ENCODE data around the gene PLA2R1.

PLA2R1 gene

GRCh38 chr2:160033732-160034392, 28.6 kb downstream of the PLA2R1 start:
- no peak for DNase-seq (ENCODE audit: low read depth)

- no peak for DNase-seq (ENCODE audit: low read depth)
These were observed 33.2 kb downstream of the PLA2R1 start for GRCh38 chr2:160029270-160029628.

- DNase-seq (ENCODE audit: low read depth) = no peak
These were observed 33.8 kb downstream of the PLA2R1 start for GRCh38 chr2:160028431-160029269.

GRCh38 chr2:160022162-160022561, 40.3 kb downstream of the PLA2R1 start:
- no peak for DNase-seq (ENCODE audit: low read depth)

GRCh38 chr2:160019374-160020090, 42.9 kb downstream of the PLA2R1 start:
- no peak for DNase-seq (ENCODE audit: low read depth)

- DNase-seq (ENCODE audit: low read depth) = no peak
These were observed 46.7 kb downstream of the PLA2R1 start for GRCh38 chr2:160015746-160016145.

- DNase-seq (ENCODE audit: low read depth) = no peak
These were observed 48.2 kb downstream of the PLA2R1 start for GRCh38 chr2:160014227-160014626.

GRCh38 chr2:160010361-160011145, 51.9 kb downstream of the PLA2R1 start:
- DNase-seq (ENCODE audit: low read depth) = no peak

- DNase-seq (ENCODE audit: low read depth) = no peak
These were observed 55.3 kb downstream of the PLA2R1 start for GRCh38 chr2:160007111-160007510.

GRCh38 chr2:160006475-160006874, 55.9 kb downstream of the PLA2R1 start:
- no peak for DNase-seq (ENCODE audit: low read depth)

- DNase-seq (ENCODE audit: low read depth) = no peak
These were observed 56.5 kb downstream of the PLA2R1 start for GRCh38 chr2:160005908-160006307.

GRCh38 chr2:160005476-160005875, 56.9 kb downstream of the PLA2R1 start:
- no peak for DNase-seq (ENCODE audit: low read depth)

- DNase-seq (ENCODE audit: low read depth) = no peak
These were observed 63.5 kb downstream of the PLA2R1 start for GRCh38 chr2:159998961-159999360.

- no peak for DNase-seq (ENCODE audit: low read depth)
These were observed 64.2 kb downstream of the PLA2R1 start for GRCh38 chr2:159998243-159998642.

GRCh38 chr2:159996792-159997546, 65.4 kb downstream of the PLA2R1 start:
- no peak for DNase-seq (ENCODE audit: low read depth)

GRCh38 chr2:159995038-159995437, 67.4 kb downstream of the PLA2R1 start:
- DNase-seq (ENCODE audit: low read depth) = no peak

GRCh38 chr2:159989249-159989648, 73.2 kb downstream of the PLA2R1 start:
- DNase-seq (ENCODE audit: low read depth) = no peak

- no peak for DNase-seq (ENCODE audit: low read depth)
These were observed 73.9 kb downstream of the PLA2R1 start for GRCh38 chr2:159988412-159988970.

GRCh38 chr2:159987181-159987580, 75.2 kb downstream of the PLA2R1 start:
- DNase-seq (ENCODE audit: low read depth) = no peak

- DNase-seq (ENCODE audit: low read depth) = no peak
These were observed 76.8 kb downstream of the PLA2R1 start for GRCh38 chr2:159985656-159986055.

- no peak for DNase-seq (ENCODE audit: low read depth)
These were observed 78.4 kb downstream of the PLA2R1 start for GRCh38 chr2:159984034-159984433.

Measured in stimulated activated CD8-positive, alpha-beta memory T cell treated with anti-CD3 and anti-CD28 coated beads, Interleukin-15, amount 100 ng/mL, for 24 hours (primary cell).